GM12878 (cell line): ENCODE data around the gene HOXD12. TPM values are rescaled to one million over a fixed set of nuclear protein-coding genes. Genes with fewer than 3 reads are reported as not detected.

Experiments
- BHLHE40 ChIP-seq, 2 experiments: fragments of 450-650 bp in 1 of 2; IDR thresholded peaks; 2 replicates each; pipeline ENCODE4 v1.6.1; 2011 to 2017; ENCODE audit warnings: low read depth in 2 of 2, borderline replicate concordance in 1 of 2, improper control_type of control experiment in 1 of 2, low read length in 1 of 2, mild to moderate bottlenecking in 1 of 2
- BMI1 ChIP-seq: fragments of 450-650 bp; IDR thresholded peaks from 2 replicates; pipeline ENCODE4 v1.6.1; 2016; ENCODE audit warnings: mild to moderate bottlenecking, moderate library complexity, borderline replicate concordance
- BRCA1 ChIP-seq: IDR thresholded peaks from 2 replicates; pipeline ENCODE4 v1.6.1; 2011; ENCODE audit warnings: low read depth, low read length, improper control_type of control experiment
- CHD4 ChIP-seq: fragments of 200-600 bp; sonication (generic); IDR thresholded peaks from 2 replicates; pipeline ENCODE4 v1.6.1; 2016; ENCODE audit warnings: mild to moderate bottlenecking
- CREM ChIP-seq: IDR thresholded peaks from 2 replicates; pipeline ENCODE4 v1.6.1; 2014; ENCODE audit warnings: antibody characterized with exemption, low read depth
- FOS ChIP-seq: IDR thresholded peaks from 3 replicates; pipeline ENCODE4 v1.6.1; 2011; ENCODE audit warnings: borderline replicate concordance; ENCODE audit not compliant: insufficient read length; ENCODE audit errors: extremely low read depth
- GATAD2B ChIP-seq: fragments of 450-650 bp; conservative IDR thresholded peaks from 2 replicates; pipeline ENCODE4 v1.6.1; 2017; ENCODE audit warnings: low read depth, mild to moderate bottlenecking, moderate library complexity
- IKZF1 ChIP-seq: fragments of 450-650 bp; conservative IDR thresholded peaks from 2 replicates; pipeline ENCODE4 v1.6.1; 2017; ENCODE audit warnings: antibody characterized with exemption, mild to moderate bottlenecking
- MTA3 ChIP-seq: IDR thresholded peaks from 2 replicates; pipeline ENCODE4 v1.6.1; 2012; ENCODE audit warnings: low read length, inconsistent platforms, borderline replicate concordance
- RBBP5 ChIP-seq: fragments of 200-600 bp; sonication (generic); conservative IDR thresholded peaks from 2 replicates; pipeline ENCODE4 v1.6.1; 2016
- RFX5 ChIP-seq: IDR thresholded peaks from 2 replicates; pipeline ENCODE4 v1.6.1; 2011; ENCODE audit warnings: low read depth, low read length, improper control_type of control experiment
- RUNX3 ChIP-seq: IDR thresholded peaks from 2 replicates; pipeline ENCODE4 v1.6.1; 2012; ENCODE audit warnings: low read length, inconsistent platforms
- SIX5 ChIP-seq: IDR thresholded peaks from 2 replicates; pipeline ENCODE4 v1.6.1; 2011; ENCODE audit warnings: mild to moderate bottlenecking, low read depth, low read length, moderate library complexity; ENCODE audit not compliant: severe bottlenecking
- STAT1 ChIP-seq: fragments of 450-650 bp; conservative IDR thresholded peaks from 2 replicates; pipeline ENCODE4 v1.6.1; 2014; ENCODE audit warnings: antibody characterized with exemption, mild to moderate bottlenecking
- SUPT20H ChIP-seq: IDR thresholded peaks from 2 replicates; pipeline ENCODE4 v1.6.1; 2011; ENCODE audit warnings: low read depth, mild to moderate bottlenecking, low read length, moderate library complexity, borderline replicate concordance; ENCODE audit not compliant: control insufficient read depth
- YY1 ChIP-seq: IDR thresholded peaks from 2 replicates; pipeline ENCODE4 v1.6.1; 2011; ENCODE audit warnings: low read depth, mild to moderate bottlenecking, low read length
- ZNF384 ChIP-seq: IDR thresholded peaks from 2 replicates; pipeline ENCODE4 v1.6.1; 2012; ENCODE audit warnings: low read depth, mild to moderate bottlenecking, low read length, improper control_type of control experiment, borderline replicate concordance
- polyA plus RNA-seq, 11 experiments: library from polyadenylated mRNA; depleted of rRNA in 4 of 11; unstranded in 6 of 11; stranded (reverse) in 5 of 11; fragments of >200 nt; fragmentation: Nextera tagmentation in 4 of 11; fragmentation: Illumina TruSeq in 1 of 11; extraction: Ambion mirVana in 4 of 11; extraction: Trizol in 1 of 11; gene quantifications; 1 replicate in 1 of 11; 2 replicates in 10 of 11; pipeline versions ENCODE4 v1.2.1 to v1.2.3, GENCODE V29; 2011 to 2016; ENCODE audit warnings: inconsistent platforms in 2 of 11, missing spikeins in 2 of 11, low read depth in 1 of 11
- total RNA-seq, 4 experiments: library from RNA; depleted of rRNA in 3 of 4; stranded (reverse); fragments of >200 nt in 3 of 4; fragmentation: Illumina TruSeq in 1 of 4; extraction: Trizol in 1 of 4; gene quantifications; 2 replicates each; pipeline versions ENCODE4 v1.2.1 to v1.2.3, GENCODE V29; 2013 to 2021
- TF ChIP-seq, protein P1 (sequence below): fragments of 450-650 bp; formaldehyde crosslinking; IDR thresholded peaks from 2 replicates; pipeline ENCODE4 v1.4.0; 2022; ENCODE audit warnings: mild to moderate bottlenecking, moderate library complexity
- TF ChIP-seq, protein P2 (sequence below): fragments of 450-650 bp; formaldehyde crosslinking; IDR thresholded peaks from 2 replicates; pipeline ENCODE4 v1.4.0; 2020; ENCODE audit warnings: mild to moderate bottlenecking, moderate library complexity
- TF ChIP-seq, protein P3 (sequence below): IDR thresholded peaks from 2 replicates; pipeline ENCODE4 v1.6.1; 2012; ENCODE audit warnings: low read depth, low read length, improper control_type of control experiment

HOXD12 gene
- total and polyA plus RNA-seq, 10 of the 15 experiments (the other 5 are each of a cell fraction or from before 2014, with no cell fraction given), result not detected

DNA sequence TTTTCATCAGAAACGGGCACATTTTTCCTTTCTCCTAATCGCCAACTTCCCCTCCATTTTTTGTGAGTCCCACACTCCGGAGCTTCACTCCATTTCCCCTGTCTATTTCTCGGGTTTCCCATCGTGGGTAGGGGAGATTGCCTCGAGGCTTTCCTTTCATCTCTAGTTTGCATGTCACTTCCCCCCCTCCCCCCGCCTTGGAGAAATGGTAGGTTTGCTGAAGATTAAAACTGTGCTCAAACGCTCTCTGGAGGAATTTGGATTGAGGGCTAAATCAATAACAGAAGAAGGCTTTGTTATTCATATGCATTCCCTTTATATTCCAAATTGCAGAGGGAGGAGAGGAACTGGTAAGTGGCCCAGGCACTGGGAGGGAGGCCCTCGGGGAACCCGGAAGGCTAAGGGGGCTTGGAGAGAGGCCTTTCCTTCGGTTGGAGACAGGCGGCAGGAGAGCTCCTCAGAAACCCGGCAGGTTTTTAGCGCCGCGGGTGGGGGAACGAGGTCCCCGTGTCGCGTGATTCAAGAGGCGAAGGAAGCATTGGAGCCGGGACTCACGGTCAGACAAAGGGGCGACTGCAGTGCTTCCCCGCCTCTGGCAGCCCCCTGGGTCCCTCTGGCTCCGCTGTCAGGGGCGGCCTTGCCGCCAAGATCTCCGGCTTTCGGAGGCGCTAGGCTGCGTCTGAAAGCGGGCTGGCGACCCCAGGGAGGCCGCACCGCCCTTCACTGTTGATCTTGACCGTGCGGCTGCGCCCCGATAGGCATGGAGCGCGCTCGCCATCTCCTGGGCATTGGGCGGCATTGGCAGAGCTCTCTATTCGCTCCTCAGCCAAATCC is 2.4 kb upstream of the HOXD12 start (continued):
- TF ChIP-seq, protein P1, sequence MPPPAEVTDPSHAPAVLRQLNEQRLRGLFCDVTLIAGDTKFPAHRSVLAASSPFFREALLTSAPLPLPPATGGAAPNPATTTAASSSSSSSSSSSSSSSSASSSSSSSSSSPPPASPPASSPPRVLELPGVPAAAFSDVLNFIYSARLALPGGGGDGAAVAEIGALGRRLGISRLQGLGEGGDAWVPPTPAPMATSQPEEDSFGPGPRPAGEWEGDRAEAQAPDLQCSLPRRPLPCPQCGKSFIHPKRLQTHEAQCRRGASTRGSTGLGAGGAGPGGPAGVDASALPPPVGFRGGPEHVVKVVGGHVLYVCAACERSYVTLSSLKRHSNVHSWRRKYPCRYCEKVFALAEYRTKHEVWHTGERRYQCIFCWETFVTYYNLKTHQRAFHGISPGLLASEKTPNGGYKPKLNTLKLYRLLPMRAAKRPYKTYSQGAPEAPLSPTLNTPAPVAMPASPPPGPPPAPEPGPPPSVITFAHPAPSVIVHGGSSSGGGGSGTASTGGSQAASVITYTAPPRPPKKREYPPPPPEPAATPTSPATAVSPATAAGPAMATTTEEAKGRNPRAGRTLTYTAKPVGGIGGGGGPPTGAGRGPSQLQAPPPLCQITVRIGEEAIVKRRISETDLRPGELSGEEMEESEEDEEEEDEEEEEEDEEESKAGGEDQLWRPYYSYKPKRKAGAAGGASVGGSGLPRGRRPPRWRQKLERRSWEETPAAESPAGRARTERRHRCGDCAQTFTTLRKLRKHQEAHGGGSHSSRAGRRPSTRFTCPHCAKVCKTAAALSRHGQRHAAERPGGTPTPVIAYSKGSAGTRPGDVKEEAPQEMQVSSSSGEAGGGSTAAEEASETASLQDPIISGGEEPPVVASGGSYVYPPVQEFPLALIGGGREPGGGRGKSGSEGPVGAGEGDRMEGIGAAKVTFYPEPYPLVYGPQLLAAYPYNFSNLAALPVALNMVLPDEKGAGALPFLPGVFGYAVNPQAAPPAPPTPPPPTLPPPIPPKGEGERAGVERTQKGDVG (CRISPR knock-in tag), result no peak
- TF ChIP-seq BHLHE40 (IDR thresholded peaks at IDR 0.05; ENCODE audit: borderline replicate concordance in 1 of 2, low read depth in 2 of 2, low read length in 1 of 2), result peak in 1 of 2 experiments; percentile 51; a peak in 1 of 4 replicates
- no peak for TF ChIP-seq MTA3
- no peak for TF ChIP-seq RFX5
- 0 out of 2 replicates have a peak, but pooled peaks have one; percentile 29 for TF ChIP-seq IKZF1
- TF ChIP-seq RBBP5, result no peak
- no peak for TF ChIP-seq SUPT20H
- no peak for TF ChIP-seq FOS
- TF ChIP-seq SIX5, result no peak
- TF ChIP-seq CHD4, result no peak
- 0 out of 2 replicates have a peak, but pooled peaks have one; percentile 9 for TF ChIP-seq BMI1
- no peak for TF ChIP-seq ZNF384
- TF ChIP-seq, protein P2, sequence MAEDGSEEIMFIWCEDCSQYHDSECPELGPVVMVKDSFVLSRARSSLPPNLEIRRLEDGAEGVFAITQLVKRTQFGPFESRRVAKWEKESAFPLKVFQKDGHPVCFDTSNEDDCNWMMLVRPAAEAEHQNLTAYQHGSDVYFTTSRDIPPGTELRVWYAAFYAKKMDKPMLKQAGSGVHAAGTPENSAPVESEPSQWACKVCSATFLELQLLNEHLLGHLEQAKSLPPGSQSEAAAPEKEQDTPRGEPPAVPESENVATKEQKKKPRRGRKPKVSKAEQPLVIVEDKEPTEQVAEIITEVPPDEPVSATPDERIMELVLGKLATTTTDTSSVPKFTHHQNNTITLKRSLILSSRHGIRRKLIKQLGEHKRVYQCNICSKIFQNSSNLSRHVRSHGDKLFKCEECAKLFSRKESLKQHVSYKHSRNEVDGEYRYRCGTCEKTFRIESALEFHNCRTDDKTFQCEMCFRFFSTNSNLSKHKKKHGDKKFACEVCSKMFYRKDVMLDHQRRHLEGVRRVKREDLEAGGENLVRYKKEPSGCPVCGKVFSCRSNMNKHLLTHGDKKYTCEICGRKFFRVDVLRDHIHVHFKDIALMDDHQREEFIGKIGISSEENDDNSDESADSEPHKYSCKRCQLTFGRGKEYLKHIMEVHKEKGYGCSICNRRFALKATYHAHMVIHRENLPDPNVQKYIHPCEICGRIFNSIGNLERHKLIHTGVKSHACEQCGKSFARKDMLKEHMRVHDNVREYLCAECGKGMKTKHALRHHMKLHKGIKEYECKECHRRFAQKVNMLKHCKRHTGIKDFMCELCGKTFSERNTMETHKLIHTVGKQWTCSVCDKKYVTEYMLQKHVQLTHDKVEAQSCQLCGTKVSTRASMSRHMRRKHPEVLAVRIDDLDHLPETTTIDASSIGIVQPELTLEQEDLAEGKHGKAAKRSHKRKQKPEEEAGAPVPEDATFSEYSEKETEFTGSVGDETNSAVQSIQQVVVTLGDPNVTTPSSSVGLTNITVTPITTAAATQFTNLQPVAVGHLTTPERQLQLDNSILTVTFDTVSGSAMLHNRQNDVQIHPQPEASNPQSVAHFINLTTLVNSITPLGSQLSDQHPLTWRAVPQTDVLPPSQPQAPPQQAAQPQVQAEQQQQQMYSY (CRISPR knock-in tag), result no peak
- TF ChIP-seq, protein P3, sequence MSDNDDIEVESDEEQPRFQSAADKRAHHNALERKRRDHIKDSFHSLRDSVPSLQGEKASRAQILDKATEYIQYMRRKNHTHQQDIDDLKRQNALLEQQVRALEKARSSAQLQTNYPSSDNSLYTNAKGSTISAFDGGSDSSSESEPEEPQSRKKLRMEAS, result no peak
- 0 out of 2 replicates have a peak, but pooled peaks have one; percentile 45 for TF ChIP-seq YY1
- no peak for TF ChIP-seq BRCA1
- TF ChIP-seq CREM, result no peak
- no peak for TF ChIP-seq GATAD2B
- TF ChIP-seq RUNX3, result no peak
- TF ChIP-seq STAT1, result no peak
